Stimulated activated CD8-positive, alpha-beta memory T cell treated with anti-CD3 and anti-CD28 coated beads, Interleukin-15, amount 100 ng/mL, for 48 hours (primary cell): ENCODE measurements around the gene INTS1.
A peak's percentile ranks its signal among the peaks of the same experiment; 100 is the strongest.

Source experiments
- DNase-seq, 2 donors: peaks; one replicate each; pipeline ENCODE4 v3.0.0-alpha.2; 2020; ENCODE audit warnings: low read depth in 2 of 2

Gene INTS1

GRCh38 chr7:1432411-1433082, 71.6 kb downstream of the INTS1 start:
- peak; percentile 47 to 48 for DNase-seq

- DNase-seq: no peak
Observed at GRCh38 chr7:1431634-1432380, 72.4 kb downstream of the INTS1 start.

GRCh38 chr7:1431226-1431625, 73.0 kb downstream of the INTS1 start:
- DNase-seq: no peak

GRCh38 chr7:1430056-1430845, 73.9 kb downstream of the INTS1 start:
- DNase-seq: no peak

- no peak for DNase-seq
Observed at GRCh38 chr7:1428941-1429501, 75.2 kb downstream of the INTS1 start.

GRCh38 chr7:1427064-1427657, 77.0 kb downstream of the INTS1 start:
- DNase-seq: no peak

- DNase-seq: no peak
Observed at GRCh38 chr7:1426474-1426873, 77.7 kb downstream of the INTS1 start.

GRCh38 chr7:1425292-1426136, 78.7 kb downstream of the INTS1 start:
- no peak for DNase-seq

- DNase-seq: no peak
Observed at GRCh38 chr7:1424041-1424440, 80.1 kb downstream of the INTS1 start.

- no peak for DNase-seq
Observed at GRCh38 chr7:1423264-1423811, 80.9 kb downstream of the INTS1 start.

GRCh38 chr7:1422512-1423263, 81.5 kb downstream of the INTS1 start:
- DNase-seq: no peak

- DNase-seq: no peak
Observed at GRCh38 chr7:1421946-1422345, 82.2 kb downstream of the INTS1 start.

GRCh38 chr7:1421020-1421790, 83.0 kb downstream of the INTS1 start:
- DNase-seq: no peak
